Right kidney (tissue), 1 donor: ENCODE results near the gene CPNE6.

Experiments
- DNase-seq: peaks from one replicate; pipeline ENCODE4 v3.0.0-alpha.2; 2016

Gene CPNE6

GRCh38 chr14:24106672-24107271 is 35.4 kb downstream of the CPNE6 start:
- no peak for DNase-seq

GRCh38 chr14:24108336-24108874 is 37.0 kb downstream of the CPNE6 start:
- no peak for DNase-seq

- DNase-seq: no peak
These were observed 38.7 kb downstream of the CPNE6 start for GRCh38 chr14:24110060-24110459.

GRCh38 chr14:24110523-24110922 is 39.2 kb downstream of the CPNE6 start:
- DNase-seq: no peak

GRCh38 chr14:24113379-24113800 is 42.0 kb downstream of the CPNE6 start:
- no peak for DNase-seq

- peak; percentile 94 for DNase-seq
These were observed 42.6 kb downstream of the CPNE6 start for GRCh38 chr14:24113801-24114531.

- DNase-seq: peak; percentile 100
These were observed 43.4 kb downstream of the CPNE6 start, which contains the start of the genes DCAF11 and NRL for GRCh38 chr14:24114532-24115421. TSS of gene DCAF11 (plus strand) at chr14:24114777. CDS start at chr14:24115595, 818 bp downstream. TSS of gene NRL (minus strand) at chr14:24114949. CDS start at chr14:24082848, 32,101 bp downstream.

- no peak for DNase-seq
These were observed 44.2 kb downstream of the CPNE6 start for GRCh38 chr14:24115422-24116127.

- no peak for DNase-seq
These were observed 44.9 kb downstream of the CPNE6 start for GRCh38 chr14:24116128-24116814.

- DNase-seq: no peak
These were observed 45.8 kb downstream of the CPNE6 start for GRCh38 chr14:24117179-24117578.

- DNase-seq: no peak
These were observed 48.3 kb downstream of the CPNE6 start for GRCh38 chr14:24119691-24120090.

GRCh38 chr14:24121210-24121609 is 49.8 kb downstream of the CPNE6 start:
- DNase-seq: no peak

GRCh38 chr14:24122416-24122815 is 51.1 kb downstream of the CPNE6 start:
- DNase-seq: no peak

- DNase-seq: no peak
These were observed 51.5 kb downstream of the CPNE6 start for GRCh38 chr14:24122898-24123297.

GRCh38 chr14:24123424-24124417 is 52.4 kb downstream of the CPNE6 start:
- no peak for DNase-seq

GRCh38 chr14:24126939-24127338 is 55.6 kb downstream of the CPNE6 start:
- no peak for DNase-seq

- DNase-seq: no peak
These were observed 56.3 kb downstream of the CPNE6 start for GRCh38 chr14:24127673-24128072.
